Astrocyte of the spinal cord (primary cell): ENCODE data around the gene SIM1.
"Not testable (repeated sequence)": the region's sequence is repeated elsewhere in the genome, so short reads cannot be mapped to it uniquely, and the experiment has no call there.

ENCODE experiments used
- DNase-seq: peaks from one replicate; pipeline ENCODE4 v3.0.0; 2011; ENCODE audit warnings: low read depth, low spot score
- H3K4me3 ChIP-seq: 2 replicates; pipeline ENCODE4 v1.5.1; 2011; ENCODE audit warnings: low read depth, mild to moderate bottlenecking, low read length, moderate library complexity
- CTCF ChIP-seq: IDR thresholded peaks from 2 replicates; pipeline ENCODE4 v1.5.1; 2012; ENCODE audit warnings: low read depth, mild to moderate bottlenecking, low read length, inconsistent platforms
- in situ Hi-C: cut with HindIII; loops from 2 replicates; pipeline ENCODE4 v1.10.0; 2017; ENCODE audit warnings: low sequenced_read_pairs

The SIM1 gene

GRCh38 chr6:100370265-100370664, 94.5 kb downstream of the SIM1 start:
- H3K4me3 ChIP-seq = no peak overlapping the region
- TF ChIP-seq CTCF = peak; percentile 16
- in situ Hi-C loops = no loop called here
- no peak for DNase-seq

- peak; percentile 34 for DNase-seq
- in situ Hi-C loops = no loop called here
- H3K4me3 ChIP-seq = no peak overlapping the region
- no peak for TF ChIP-seq CTCF
Observed at GRCh38 chr6:100366419-100366818, 98.3 kb downstream of the SIM1 start.

- no peak for DNase-seq
- TF ChIP-seq CTCF = no peak
- in situ Hi-C loops = no loop called here
- H3K4me3 ChIP-seq = no peak overlapping the region
Observed at GRCh38 chr6:100363651-100364050, 101.1 kb downstream of the SIM1 start.

- DNase-seq, in situ Hi-C loops, H3K4me3 ChIP-seq: not testable (repeated sequence)
Observed at GRCh38 chr6:100354736-100355641, 109.7 kb downstream of the SIM1 start.

GRCh38 chr6:100353276-100354015, 111.3 kb downstream of the SIM1 start:
- in situ Hi-C loops = no loop called here

GRCh38 chr6:100350139-100350538, 114.6 kb downstream of the SIM1 start:
- no peak for TF ChIP-seq CTCF
- in situ Hi-C loops = no loop called here
- H3K4me3 ChIP-seq = no peak overlapping the region
- no peak for DNase-seq

More at GRCh38 chr6:100353276-100354015, 111.3 kb downstream of the SIM1 start:
- no peak for TF ChIP-seq CTCF
- no peak overlapping the region for H3K4me3 ChIP-seq
- DNase-seq = peak; percentile 68

- no peak for DNase-seq
- in situ Hi-C loops = no loop called here
- TF ChIP-seq CTCF = no peak
- no peak overlapping the region for H3K4me3 ChIP-seq
Observed at GRCh38 chr6:100349366-100349765, 115.4 kb downstream of the SIM1 start.
